Activated CD8-positive, alpha-beta T cell treated with anti-CD3 and anti-CD28 coated beads for 36 hours (primary cell): ENCODE results near the gene ATP2A3. TPM values are rescaled to one million over a fixed set of nuclear protein-coding genes. Genes with fewer than 3 reads are reported as not detected.

Experiments
- ATAC-seq: fragments of 200-7000 bp; cut with Tn5 transposase; one replicate; pipeline ENCODE4 v1.10.0; 2021; ENCODE audit warnings: mild to moderate bottlenecking, moderate library complexity
- CTCF ChIA-PET: fragments of 350-600 bp; sonication (Branson Sonifier 250); formaldehyde crosslinking; loops from one replicate; lab custom pipeline; 2021; ENCODE audit warnings: antibody characterized with exemption; lab: Charles Lee
- POLR2A ChIA-PET: fragments of 350-600 bp; sonication (Branson Sonifier 250); formaldehyde crosslinking; loops from one replicate; lab custom pipeline; 2021; ENCODE audit warnings: antibody characterized with exemption; lab: Charles Lee
- DNase-seq: peaks from one replicate; pipeline ENCODE4 v3.0.0-alpha.2; 2020
- H3K27ac Mint-ChIP-seq: one replicate; pipeline ENCODE4 v1.8.0; 2021; ENCODE audit warnings: mild to moderate bottlenecking, mixed read lengths
- H3K27me3 Mint-ChIP-seq: one replicate; pipeline ENCODE4 v1.8.0; 2021; ENCODE audit warnings: mixed read lengths
- H3K36me3 Mint-ChIP-seq: one replicate; pipeline ENCODE4 v1.8.0; 2021; ENCODE audit warnings: low read depth, mixed read lengths
- H3K4me1 Mint-ChIP-seq: one replicate; pipeline ENCODE4 v1.8.0; 2021; ENCODE audit warnings: low read depth, mixed read lengths
- H3K4me3 Mint-ChIP-seq: one replicate; pipeline ENCODE4 v1.8.0; 2021; ENCODE audit warnings: mild to moderate bottlenecking, moderate library complexity, mixed read lengths
- H3K9me3 Mint-ChIP-seq: one replicate; pipeline ENCODE4 v1.8.0; 2021; ENCODE audit warnings: mixed read lengths
- CTCF ChIP-seq: fragments of 200-600 bp; IDR thresholded peaks from one replicate; pipeline ENCODE4 v1.8.0; 2022; ENCODE audit warnings: antibody characterized with exemption, mild to moderate bottlenecking
- intact Hi-C: fragments of 100-400 bp; cut with micrococcal nuclease; formaldehyde crosslinking; loops from one replicate; pipeline ENCODE4 v1.10.0; 2022
- total RNA-seq, 2 experiments: library from RNA; stranded (reverse); gene quantifications; one replicate each; pipeline ENCODE4 v1.2.3, GENCODE V29; 2021

The ATP2A3 gene
- total RNA-seq, 2 experiments from 2014 or later: 113 to 117 TPM

GRCh38 chr17:3921502-3922319 is 42.5 kb downstream of the ATP2A3 start:
- peaks cover 11% of the 10 kb centered on the region for H3K4me1 Mint-ChIP-seq
- ATAC-seq (no peak), DNase-seq (no peak)
- TF ChIP-seq CTCF: no peak
- POLR2A ChIA-PET: interaction anchor here (0.7 to 1.2 kb wide), 4 partner anchors 9 to 93 kb away, joined by 3 to 5 read pairs (median 3); no protein-coding TSS in a partner anchor
- H3K27ac Mint-ChIP-seq: no peak overlapping the region
- H3K27me3 Mint-ChIP-seq: no peaks in the 10 kb centered on the region
- no peak overlapping the region for H3K4me3 Mint-ChIP-seq
- peaks cover 2% of the 10 kb centered on the region for H3K36me3 Mint-ChIP-seq
- CTCF ChIA-PET: interaction anchor here (1.9 kb wide), 1 partner anchor 8 kb away, joined by 8 read pairs; no protein-coding TSS in a partner anchor
- intact Hi-C loops: no loop called here
- H3K9me3 Mint-ChIP-seq: no peaks in the 10 kb centered on the region

- ChIA-PET CTCF (no interaction called here), POLR2A (interaction anchor here (0.8 to 1.1 kb wide), 3 partner anchors 45 to 177 kb away, joined by 3 to 5 read pairs (median 3); no protein-coding TSS in a partner anchor)
- Mint-ChIP-seq H3K4me3 (no peak overlapping the region), H3K4me1 (peaks cover 18% of the 10 kb centered on the region), H3K27ac (no peak overlapping the region), H3K27me3 (no peaks in the 10 kb centered on the region), H3K9me3 (no peaks in the 10 kb centered on the region), H3K36me3 (peaks cover 2% of the 10 kb centered on the region)
- ATAC-seq (no peak), DNase-seq (no peak)
- no peak for TF ChIP-seq CTCF
- intact Hi-C loops: no loop called here
Observed at GRCh38 chr17:3921006-3921405, 43.2 kb downstream of the ATP2A3 start.

- ATAC-seq (no peak), DNase-seq (no peak)
- ChIA-PET POLR2A (no interaction called here), CTCF (no interaction called here)
- no peak overlapping the region for H3K27ac Mint-ChIP-seq
- no peak for TF ChIP-seq CTCF
- no peaks in the 10 kb centered on the region for H3K27me3 Mint-ChIP-seq
- no peaks in the 10 kb centered on the region for H3K9me3 Mint-ChIP-seq
- H3K36me3 Mint-ChIP-seq: no peaks in the 10 kb centered on the region
- peaks cover 33% of the 10 kb centered on the region for H3K4me1 Mint-ChIP-seq
- intact Hi-C loops: no loop called here
- no peak overlapping the region for H3K4me3 Mint-ChIP-seq
Observed at GRCh38 chr17:3919123-3919624, 45.1 kb downstream of the ATP2A3 start.

DNA sequence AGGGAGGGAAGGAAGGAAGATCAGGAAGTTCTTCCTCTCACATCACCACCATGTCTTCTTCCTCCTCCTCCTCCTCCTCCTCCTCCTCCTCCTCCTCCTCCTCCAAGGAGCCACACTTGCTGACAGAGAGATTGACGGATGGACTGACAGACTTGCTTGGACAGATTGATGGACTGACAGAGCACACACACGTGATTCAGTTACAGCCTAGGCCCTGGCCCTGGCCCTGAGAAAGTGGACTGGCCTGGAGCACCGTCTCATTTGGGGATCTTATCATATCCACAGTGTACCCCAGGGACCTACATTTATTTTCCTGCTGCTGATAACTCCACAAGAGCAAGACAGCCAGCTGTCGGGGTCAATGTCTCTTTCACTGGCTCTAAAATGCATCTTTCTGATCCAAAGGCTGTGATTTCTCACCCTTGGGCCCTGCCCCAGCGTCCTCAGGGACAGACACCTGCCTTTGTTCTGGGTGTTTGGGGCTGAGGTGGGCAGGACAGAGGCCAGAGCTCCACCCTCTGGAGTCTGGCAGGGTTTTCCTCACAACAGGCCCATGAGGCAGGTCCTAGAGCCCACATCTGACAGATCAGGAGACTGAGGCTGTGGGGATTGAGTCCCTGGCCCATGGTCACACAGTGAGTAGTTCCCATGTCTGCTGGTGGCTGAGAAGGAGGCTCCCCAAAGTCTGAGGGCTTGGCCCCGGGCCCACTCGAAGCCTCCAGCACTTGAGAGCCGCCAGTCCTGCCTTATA is 45.7 kb downstream of the ATP2A3 start:
- Mint-ChIP-seq H3K27me3 (no peaks in the 10 kb centered on the region), H3K36me3 (no peaks in the 10 kb centered on the region), H3K9me3 (no peaks in the 10 kb centered on the region), H3K27ac (no peak overlapping the region), H3K4me3 (no peak overlapping the region), H3K4me1 (peaks cover 39% of the 10 kb centered on the region)
- DNase-seq: no peak
- ATAC-seq: no peak
- intact Hi-C loops: no loop called here
- no peak for TF ChIP-seq CTCF
- CTCF ChIA-PET: no interaction called here
- POLR2A ChIA-PET: no interaction called here
